HCT116 (cell line): ENCODE data around the gene LGALS9. TPM values are rescaled to one million over a fixed set of nuclear protein-coding genes. Genes with fewer than 3 reads are reported as not detected.

ENCODE experiments used
- ATAC-seq: fragments of 200-7000 bp; cut with Tn5 transposase; 2 replicates; pipeline ENCODE4 v1.9.1; 2020; ENCODE audit warnings: mild to moderate bottlenecking, moderate library complexity
- BruUV-seq: library from RNA; stranded (reverse); fragments of 400-500 nt; replicated peaks from 2 replicates; lab custom pipeline; 2021; lab: Mats Ljungman, UMichigan
- CTCF ChIA-PET: fragments of 300-600 bp; sonication (Branson Sonifier 250); formaldehyde crosslinking; loops from one replicate; lab custom pipeline; 2021; ENCODE audit warnings: antibody characterized with exemption; lab: Charles Lee
- POLR2A ChIA-PET: fragments of 300-600, 350-600 bp; sonication (Branson Sonifier 250); formaldehyde crosslinking; loops from one replicate; lab custom pipeline; 2021; ENCODE audit warnings: antibody characterized with exemption; lab: Charles Lee
- RAD21 ChIA-PET, 2 experiments: fragments of 300-600 bp; sonication (Branson Sonifier 250); formaldehyde crosslinking; loops; one replicate each; lab custom pipeline; 2023; ENCODE audit warnings: low total read pairs in 2 of 2; ENCODE audit not compliant: uncharacterized antibody in 2 of 2, unreplicated experiment in 2 of 2, low non-redundant PET in 1 of 2; lab: Charles Lee
- DNase-seq: peaks from one replicate; pipeline ENCODE4 v3.0.0-alpha.2; 2010; ENCODE audit warnings: low read depth, low spot score
- H2AFZ ChIP-seq: fragments of 200-600 bp; shearing (Covaris generic), sonication (generic); 2 replicates; pipeline ENCODE4 v1.6.1; 2017; ENCODE audit warnings: low read depth, mixed run types, mixed read lengths, antibody characterized with exemption, low read length; ENCODE audit not compliant: poor library complexity, severe bottlenecking
- H3K27ac ChIP-seq: 2 replicates; pipeline ENCODE4 v1.5.1; 2012; ENCODE audit warnings: low read depth, low read length
- H3K27me3 ChIP-seq: fragments of 200-600 bp; sonication (generic); 2 replicates; pipeline ENCODE4 v1.6.1; 2016; ENCODE audit warnings: mixed run types, low read length, mixed read lengths; ENCODE audit not compliant: insufficient read depth
- H3K36me3 ChIP-seq, 2 experiments: fragments of 200-500 bp in 1 of 2; fragments of 200-600 bp in 1 of 2; sonication (Bioruptor generic) in 1 of 2; sonication (generic) in 1 of 2; 2 replicates each; pipeline versions ENCODE4 v1.5.1 to v1.6.1; 2014 to 2016; ENCODE audit warnings: low read length in 2 of 2, inconsistent platforms in 1 of 2, mixed read lengths in 1 of 2, mixed run types in 1 of 2; ENCODE audit not compliant: insufficient read depth in 2 of 2, control insufficient read depth in 1 of 2
- H3K4me1 ChIP-seq, 2 experiments: fragments of 200-600 bp in 1 of 2; sonication (generic) in 1 of 2; 2 replicates each; pipeline versions ENCODE4 v1.5.1 to v1.6.1; 2012 to 2017; ENCODE audit warnings: low read length in 2 of 2, inconsistent platforms in 1 of 2, mild to moderate bottlenecking in 1 of 2, mixed read lengths in 1 of 2, mixed run types in 1 of 2, moderate library complexity in 1 of 2; ENCODE audit not compliant: insufficient read depth in 2 of 2, control insufficient read depth in 1 of 2
- H3K4me2 ChIP-seq: fragments of 200-600 bp; sonication (generic); 2 replicates; pipeline ENCODE4 v1.6.1; 2017; ENCODE audit warnings: mixed run types, low read length, mixed read lengths
- H3K4me3 ChIP-seq, 2 experiments: fragments of 200-600 bp in 1 of 2; sonication (generic) in 1 of 2; replicated peaks in 1 of 2; 2 replicates each; pipeline ENCODE4 v1.5.1; 2011 to 2016; ENCODE audit warnings: low read length in 2 of 2, control low read depth in 1 of 2, low read depth in 1 of 2, mild to moderate bottlenecking in 1 of 2, mixed read lengths in 1 of 2, mixed run types in 1 of 2
- H3K79me2 ChIP-seq: fragments of 200-600 bp; sonication (generic); 2 replicates; pipeline ENCODE4 v1.6.1; 2017; ENCODE audit warnings: mild to moderate bottlenecking, mixed run types, low read length, moderate library complexity, mixed read lengths; ENCODE audit not compliant: insufficient read depth
- H3K9ac ChIP-seq: fragments of 200-600 bp; sonication (generic); 2 replicates; pipeline ENCODE4 v1.6.1; 2016; ENCODE audit warnings: low read length, mixed read lengths
- H3K9me2 ChIP-seq: fragments of 200-600 bp; sonication (generic), shearing (Covaris generic); 2 replicates; pipeline ENCODE4 v1.6.1; 2017; ENCODE audit warnings: mixed run types, mild to moderate bottlenecking, moderate library complexity; ENCODE audit not compliant: insufficient read depth
- H3K9me3 ChIP-seq, 2 experiments: fragments of 200-500 bp in 1 of 2; fragments of 200-600 bp in 1 of 2; sonication (Bioruptor generic) in 1 of 2; sonication (generic) in 1 of 2; 2 replicates each; pipeline ENCODE4 v1.6.1; 2014 to 2017; ENCODE audit warnings: low read length in 2 of 2, mixed read lengths in 2 of 2, inconsistent platforms in 1 of 2, low read depth in 1 of 2, mild to moderate bottlenecking in 1 of 2, mixed run types in 1 of 2, moderate library complexity in 1 of 2; ENCODE audit not compliant: control insufficient read depth in 1 of 2, insufficient read depth in 1 of 2
- H4K20me1 ChIP-seq: fragments of 200-600 bp; sonication (generic), shearing (Covaris generic); 2 replicates; pipeline ENCODE4 v1.6.1; 2017; ENCODE audit warnings: mixed run types, mild to moderate bottlenecking, moderate library complexity; ENCODE audit not compliant: insufficient read depth
- CBX3 ChIP-seq: IDR thresholded peaks from 2 replicates; pipeline ENCODE4 v1.6.1; 2012; ENCODE audit warnings: low read depth
- CEBPB ChIP-seq: IDR thresholded peaks from 2 replicates; pipeline ENCODE4 v1.6.1; 2012; ENCODE audit warnings: low read depth
- EZH2 ChIP-seq: fragments of 200-600 bp; sonication (generic); IDR thresholded peaks from 2 replicates; pipeline ENCODE4 v1.6.1; 2017; ENCODE audit warnings: antibody characterized with exemption, mixed run types
- EZH2phosphoT487 ChIP-seq: fragments of 200-600 bp; IDR thresholded peaks from 2 replicates; pipeline ENCODE4 v1.6.1; 2018; ENCODE audit warnings: antibody characterized with exemption, borderline replicate concordance
- JUND ChIP-seq: IDR thresholded peaks from 2 replicates; pipeline ENCODE4 v1.6.1; 2012
- POLR2A ChIP-seq: IDR thresholded peaks from 2 replicates; pipeline ENCODE4 v1.7.0; 2011; ENCODE audit warnings: borderline replicate concordance; ENCODE audit not compliant: insufficient read depth, insufficient read length; ENCODE audit errors: extremely low read depth
- POLR2AphosphoS5 ChIP-seq: IDR thresholded peaks from 2 replicates; pipeline ENCODE4 v1.6.1; 2011; ENCODE audit warnings: mild to moderate bottlenecking, low read depth, low read length, moderate library complexity
- SIN3A ChIP-seq: IDR thresholded peaks from 2 replicates; pipeline ENCODE4 v1.6.1; 2012; ENCODE audit warnings: low read depth
- SP1 ChIP-seq: IDR thresholded peaks from 2 replicates; pipeline ENCODE4 v1.6.1; 2012; ENCODE audit warnings: low read depth
- SRF ChIP-seq: IDR thresholded peaks from 2 replicates; pipeline ENCODE4 v1.6.1; 2012; ENCODE audit warnings: low read depth
- ZNF274 ChIP-seq: fragments of 200-500 bp; sonication (Bioruptor generic); IDR thresholded peaks from 2 replicates; pipeline ENCODE4 v1.6.1; 2014; ENCODE audit warnings: mild to moderate bottlenecking, low read depth, low read length, inconsistent platforms
- intact Hi-C: fragments of 100-400 bp; cut with micrococcal nuclease; formaldehyde crosslinking; loops from 2 replicates; pipeline ENCODE4 v1.10.0; 2022
- total RNA-seq: library from RNA; stranded (reverse); gene quantifications from one replicate; pipeline ENCODE4 v1.2.1, GENCODE V29; 2021; ENCODE audit not compliant: unreplicated experiment
- TF ChIP-seq, protein P1 (sequence below): IDR thresholded peaks from 2 replicates; pipeline ENCODE4 v1.6.1; 2012; ENCODE audit warnings: low read depth

Gene LGALS9
- total RNA-seq, 1 experiment from 2014 or later: 1.9 TPM

DNA sequence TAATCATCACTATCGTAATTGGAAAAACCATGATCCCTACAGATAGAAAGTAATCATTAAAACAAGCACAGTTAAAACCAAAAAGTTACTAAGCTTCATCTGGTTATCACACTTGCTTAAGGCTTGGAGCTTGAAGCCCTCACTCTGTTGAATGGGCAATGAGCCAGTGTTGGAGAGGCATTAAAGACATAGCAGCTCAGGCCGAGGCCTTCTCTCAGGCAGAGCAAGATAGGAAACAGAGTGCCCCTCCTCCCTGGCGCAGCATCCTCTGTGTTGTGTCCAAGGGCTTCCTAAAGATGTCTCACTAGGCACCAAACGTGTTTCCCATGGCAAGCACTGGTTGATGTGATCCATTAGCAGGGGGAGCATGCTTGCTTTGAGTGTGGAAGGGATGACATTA, 34.9 kb upstream of the LGALS9 start (continued):
- TF ChIP-seq, protein P1, sequence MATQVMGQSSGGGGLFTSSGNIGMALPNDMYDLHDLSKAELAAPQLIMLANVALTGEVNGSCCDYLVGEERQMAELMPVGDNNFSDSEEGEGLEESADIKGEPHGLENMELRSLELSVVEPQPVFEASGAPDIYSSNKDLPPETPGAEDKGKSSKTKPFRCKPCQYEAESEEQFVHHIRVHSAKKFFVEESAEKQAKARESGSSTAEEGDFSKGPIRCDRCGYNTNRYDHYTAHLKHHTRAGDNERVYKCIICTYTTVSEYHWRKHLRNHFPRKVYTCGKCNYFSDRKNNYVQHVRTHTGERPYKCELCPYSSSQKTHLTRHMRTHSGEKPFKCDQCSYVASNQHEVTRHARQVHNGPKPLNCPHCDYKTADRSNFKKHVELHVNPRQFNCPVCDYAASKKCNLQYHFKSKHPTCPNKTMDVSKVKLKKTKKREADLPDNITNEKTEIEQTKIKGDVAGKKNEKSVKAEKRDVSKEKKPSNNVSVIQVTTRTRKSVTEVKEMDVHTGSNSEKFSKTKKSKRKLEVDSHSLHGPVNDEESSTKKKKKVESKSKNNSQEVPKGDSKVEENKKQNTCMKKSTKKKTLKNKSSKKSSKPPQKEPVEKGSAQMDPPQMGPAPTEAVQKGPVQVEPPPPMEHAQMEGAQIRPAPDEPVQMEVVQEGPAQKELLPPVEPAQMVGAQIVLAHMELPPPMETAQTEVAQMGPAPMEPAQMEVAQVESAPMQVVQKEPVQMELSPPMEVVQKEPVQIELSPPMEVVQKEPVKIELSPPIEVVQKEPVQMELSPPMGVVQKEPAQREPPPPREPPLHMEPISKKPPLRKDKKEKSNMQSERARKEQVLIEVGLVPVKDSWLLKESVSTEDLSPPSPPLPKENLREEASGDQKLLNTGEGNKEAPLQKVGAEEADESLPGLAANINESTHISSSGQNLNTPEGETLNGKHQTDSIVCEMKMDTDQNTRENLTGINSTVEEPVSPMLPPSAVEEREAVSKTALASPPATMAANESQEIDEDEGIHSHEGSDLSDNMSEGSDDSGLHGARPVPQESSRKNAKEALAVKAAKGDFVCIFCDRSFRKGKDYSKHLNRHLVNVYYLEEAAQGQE: no peak
- TF ChIP-seq CEBPB (no peak), POLR2A (no peak)

DNA sequence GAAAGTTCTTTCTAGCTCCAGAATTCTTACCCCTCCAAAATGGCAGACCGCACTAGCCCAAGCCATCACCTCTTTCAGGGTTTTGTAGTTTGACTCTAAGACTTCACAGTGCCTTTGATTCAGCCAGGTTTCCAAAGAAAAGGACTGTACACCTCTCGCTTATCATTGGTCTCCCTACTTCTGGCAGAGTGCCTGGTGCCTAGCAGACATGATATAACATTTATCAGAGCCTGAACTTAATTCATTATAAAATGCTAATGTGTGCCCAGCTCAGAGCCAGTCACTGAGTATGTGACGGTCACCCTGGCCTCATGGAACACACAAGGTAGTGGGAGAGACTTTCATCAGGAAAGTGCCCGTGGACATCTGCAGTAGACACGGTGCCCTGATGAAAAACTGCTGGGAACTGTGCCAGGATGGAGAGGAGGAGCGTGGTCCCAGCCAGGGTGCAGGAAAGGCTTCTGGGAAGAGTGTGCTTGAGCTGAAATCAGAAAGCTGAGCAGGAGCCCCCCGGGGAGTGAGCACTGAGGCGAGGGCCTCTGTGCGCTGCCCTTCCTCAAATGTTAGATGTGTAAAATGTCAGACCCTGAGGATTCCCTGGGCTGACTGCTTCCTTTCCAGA, 34.3 kb upstream of the LGALS9 start:
- no peak for ATAC-seq
- BruUV-seq: no TSS peak
- POLR2A ChIA-PET: no interaction called here

More for the DNA sequence above, 34.3 kb upstream of the LGALS9 start:
- Histone ChIP-seq H3K4me1 (peaks cover 12 to 16% of the 10 kb centered on the region in 2 experiments), H2AFZ (no peak overlapping the region), H3K4me3 (no peak overlapping the region), H3K9ac (no peak overlapping the region), H3K36me3 (no peaks in the 10 kb centered on the region), H3K4me2 (no peak overlapping the region), H3K9me2 (no peaks in the 10 kb centered on the region), H3K27me3 (no peaks in the 10 kb centered on the region), H3K9me3 (no peaks in the 10 kb centered on the region), H4K20me1 (no peaks in the 10 kb centered on the region), H3K79me2 (no peaks in the 10 kb centered on the region), H3K27ac (no peak overlapping the region)
- ChIA-PET CTCF (interaction anchor here (1.2 kb wide), 1 partner anchor 242 kb away, joined by 3 read pairs; no protein-coding TSS in a partner anchor), RAD21 (no interaction called here)
- intact Hi-C loops: no loop called here
- DNase-seq: no peak
- TF ChIP-seq EZH2 (no peak), SP1 (no peak), POLR2AphosphoS5 (no peak), ZNF274 (no peak), SRF (no peak), JUND (no peak), SIN3A (no peak), POLR2A (no peak), CBX3 (no peak), EZH2phosphoT487 (no peak)
